GM12878 (cell line): ENCODE data around the gene SENP6. TPM values are rescaled to one million over a fixed set of nuclear protein-coding genes. Genes with fewer than 3 reads are reported as not detected.

Experiments
- ATAC-seq: fragments of 200-7000 bp; cut with Tn5 transposase; 3 replicates; pipeline ENCODE4 v1.9.1; 2020; ENCODE audit warnings: mild to moderate bottlenecking, moderate library complexity
- BruUV-seq: library from RNA; stranded (reverse); fragments of 400-500 nt; replicated peaks from 2 replicates; lab custom pipeline; 2021; lab: Mats Ljungman, UMichigan
- CTCF ChIA-PET: fragments of 300-600 bp; sonication (Branson Sonifier 250); formaldehyde crosslinking; extraction: SDS; loops from one replicate; lab custom pipeline; 2021; ENCODE audit warnings: inconsistent platforms; lab: Yijun Ruan, JAX
- POLR2A ChIA-PET: fragments of 350-600 bp; formaldehyde crosslinking; extraction: SDS; loops from one replicate; lab custom pipeline; 2021; ENCODE audit warnings: inconsistent platforms; lab: Charles Lee
- RAD21 ChIA-PET: fragments of 300-600 bp; sonication (Branson Sonifier 250); formaldehyde crosslinking; loops from one replicate; lab custom pipeline; 2023; ENCODE audit warnings: antibody characterized with exemption; ENCODE audit not compliant: unreplicated experiment; lab: Charles Lee
- SMC1A ChIA-PET: fragments of 300-600 bp; sonication (Branson Sonifier 250); formaldehyde crosslinking; loops from one replicate; lab custom pipeline; 2023; ENCODE audit not compliant: unreplicated experiment, uncharacterized antibody; lab: Charles Lee
- DNase-seq: peaks from one replicate; pipeline ENCODE4 v3.0.0-alpha.2; 2011; ENCODE audit warnings: low read depth, low spot score
- FAIRE-seq: peaks from 3 replicates; lab custom pipeline; 2011; peaks lifted over from hg19 to GRCh38; lab: Jason Lieb, UNC
- H2AFZ ChIP-seq: 2 replicates; pipeline ENCODE4 v1.6.0; 2011; ENCODE audit warnings: low read depth, low read length, control low read depth; ENCODE audit not compliant: control insufficient read depth
- H3K27ac ChIP-seq: 2 replicates; pipeline ENCODE4 v1.5.1; 2011; ENCODE audit warnings: control low read depth; ENCODE audit not compliant: control insufficient read depth, insufficient read depth
- H3K27me3 ChIP-seq, 2 experiments: replicated peaks in 1 of 2; 2 replicates each; pipeline versions ENCODE4 v1.6.0 to v1.6.1; 2011; ENCODE audit warnings: low read length in 1 of 2; ENCODE audit not compliant: control insufficient read depth in 2 of 2, insufficient read depth in 2 of 2
- H3K36me3 ChIP-seq, 2 experiments: 2 replicates each; pipeline ENCODE4 v1.5.1; 2011; ENCODE audit warnings: low read length in 1 of 2; ENCODE audit not compliant: control insufficient read depth in 2 of 2, insufficient read depth in 2 of 2
- H3K4me1 ChIP-seq: 2 replicates; pipeline ENCODE4 v1.6.1; 2011; ENCODE audit warnings: mild to moderate bottlenecking, low read length, moderate library complexity, mixed read lengths; ENCODE audit not compliant: control insufficient read depth, insufficient read depth
- H3K4me2 ChIP-seq: 2 replicates; pipeline ENCODE4 v1.6.0; 2011; ENCODE audit warnings: control low read depth; ENCODE audit not compliant: control insufficient read depth, insufficient read depth
- H3K4me3 ChIP-seq: fragments of 200-600 bp; sonication (generic); 2 replicates; pipeline ENCODE4 v1.5.1; 2016
- H3K79me2 ChIP-seq: 2 replicates; pipeline ENCODE4 v1.6.0; 2011; ENCODE audit warnings: low read length; ENCODE audit not compliant: control insufficient read depth, insufficient read depth
- H3K9ac ChIP-seq: 2 replicates; pipeline ENCODE4 v1.8.0; 2011; ENCODE audit warnings: low read length, control low read depth, mixed read lengths; ENCODE audit not compliant: control insufficient read depth, insufficient read depth
- H3K9me3 ChIP-seq: replicated peaks from 3 replicates; pipeline ENCODE4 v1.5.1; 2011; ENCODE audit warnings: mild to moderate bottlenecking, low read length; ENCODE audit not compliant: control insufficient read depth, insufficient read depth
- H4K20me1 ChIP-seq: 2 replicates; pipeline ENCODE4 v1.6.0; 2011; ENCODE audit not compliant: control insufficient read depth, insufficient read depth
- ATF7 ChIP-seq: fragments of 450-650 bp; IDR thresholded peaks from 2 replicates; pipeline ENCODE4 v1.6.1; 2016; ENCODE audit warnings: low read depth, mild to moderate bottlenecking
- CTCF ChIP-seq, 3 experiments: IDR thresholded peaks in 2 of 3; conservative IDR thresholded peaks in 1 of 3; 2 replicates each; pipeline ENCODE4 v1.5.1; 2011; ENCODE audit warnings: low read depth in 3 of 3, low read length in 3 of 3, mild to moderate bottlenecking in 3 of 3, control low read depth in 2 of 3, moderate library complexity in 2 of 3, inconsistent platforms in 1 of 3, mixed read lengths in 1 of 3; ENCODE audit not compliant: control insufficient read depth in 2 of 3, insufficient read depth in 1 of 3; ENCODE audit errors: extremely low read depth in 1 of 3
- FOXM1 ChIP-seq: IDR thresholded peaks from 2 replicates; pipeline ENCODE4 v1.6.1; 2012; ENCODE audit warnings: low read depth, mild to moderate bottlenecking, inconsistent platforms, low read length, moderate library complexity
- IKZF1 ChIP-seq: fragments of 450-650 bp; conservative IDR thresholded peaks from 2 replicates; pipeline ENCODE4 v1.6.1; 2017; ENCODE audit warnings: antibody characterized with exemption, mild to moderate bottlenecking
- MEF2B ChIP-seq: fragments of 450-650 bp; IDR thresholded peaks from 2 replicates; pipeline ENCODE4 v1.6.1; 2018; ENCODE audit warnings: mild to moderate bottlenecking, moderate library complexity; ENCODE audit not compliant: partially characterized antibody, poor library complexity, severe bottlenecking
- MTA2 ChIP-seq: fragments of 450-650 bp; IDR thresholded peaks from 2 replicates; pipeline ENCODE4 v1.6.1; 2016; ENCODE audit warnings: low read depth, mild to moderate bottlenecking, moderate library complexity
- POU2F2 ChIP-seq: IDR thresholded peaks from 3 replicates; pipeline ENCODE4 v1.6.1; 2011; ENCODE audit warnings: low read depth, mild to moderate bottlenecking, low read length, borderline replicate concordance
- RAD51 ChIP-seq: fragments of 450-650 bp; IDR thresholded peaks from 2 replicates; pipeline ENCODE4 v1.6.1; 2016; ENCODE audit warnings: moderate library complexity, mild to moderate bottlenecking, inconsistent platforms
- RELB ChIP-seq: fragments of 450-650 bp; IDR thresholded peaks from 2 replicates; pipeline ENCODE4 v1.6.1; 2017; ENCODE audit warnings: low read depth, mild to moderate bottlenecking, moderate library complexity
- SKIL ChIP-seq: fragments of 450-650 bp; IDR thresholded peaks from 2 replicates; pipeline ENCODE4 v1.6.1; 2017; ENCODE audit warnings: mild to moderate bottlenecking, low read depth, inconsistent platforms; ENCODE audit not compliant: poor library complexity, severe bottlenecking
- SP1 ChIP-seq: IDR thresholded peaks from one replicate; pipeline ENCODE4 v1.6.1; 2011; ENCODE audit warnings: low read depth, low read length
- SUZ12 ChIP-seq: fragments of 200-600 bp; sonication (generic); IDR thresholded peaks from one replicate; pipeline ENCODE4 v1.6.1; 2018; ENCODE audit warnings: antibody characterized with exemption, mild to moderate bottlenecking; ENCODE audit not compliant: unreplicated experiment
- TCF3 ChIP-seq: IDR thresholded peaks from 2 replicates; pipeline ENCODE4 v1.6.1; 2012; ENCODE audit warnings: low read depth, mild to moderate bottlenecking, low read length, borderline replicate concordance; ENCODE audit not compliant: insufficient read depth
- ZNF217 ChIP-seq: fragments of 450-650 bp; IDR thresholded peaks from 2 replicates; pipeline ENCODE4 v1.6.1; 2017; ENCODE audit warnings: antibody characterized with exemption, mild to moderate bottlenecking
- WGBS: methylation state at CpG from one replicate; pipeline ENCODE4 v1.1.6; 2016; ENCODE audit warnings: low lambda C conversion rate; ENCODE audit not compliant: insufficient replicate concordance, insufficient coverage; ENCODE audit errors: missing lambda C conversion rate; 5-methylcytosine and 5-hydroxymethylcytosine counted together
- in situ Hi-C: fragments of 300-500 bp; cut with MboI; formaldehyde crosslinking; loops from 9 replicates; pipeline ENCODE4 v1.14.3; 2018; ENCODE audit warnings: mixed read lengths
- intact Hi-C: fragments of 100-400 bp; cut with micrococcal nuclease; formaldehyde crosslinking; loops from one replicate; pipeline ENCODE4 v1.14.2; 2022; ENCODE audit not compliant: unreplicated experiment
- polyA plus RNA-seq, 11 experiments: library from polyadenylated mRNA; depleted of rRNA in 4 of 11; unstranded in 6 of 11; stranded (reverse) in 5 of 11; fragments of >200 nt; fragmentation: Nextera tagmentation in 4 of 11; fragmentation: Illumina TruSeq in 1 of 11; extraction: Ambion mirVana in 4 of 11; extraction: Trizol in 1 of 11; gene quantifications; 1 replicate in 1 of 11; 2 replicates in 10 of 11; pipeline versions ENCODE4 v1.2.1 to v1.2.3, GENCODE V29; 2011 to 2016; ENCODE audit warnings: inconsistent platforms in 2 of 11, missing spikeins in 2 of 11, low read depth in 1 of 11
- total RNA-seq, 4 experiments: library from RNA; depleted of rRNA in 3 of 4; stranded (reverse); fragments of >200 nt in 3 of 4; fragmentation: Illumina TruSeq in 1 of 4; extraction: Trizol in 1 of 4; gene quantifications; 2 replicates each; pipeline versions ENCODE4 v1.2.1 to v1.2.3, GENCODE V29; 2013 to 2021
- TF ChIP-seq, protein P1 (sequence below): fragments of 450-650 bp; IDR thresholded peaks from 2 replicates; pipeline ENCODE4 v1.6.1; 2016; ENCODE audit warnings: mild to moderate bottlenecking

The SENP6 gene
- total and polyA plus RNA-seq, 10 of the 15 experiments (the other 5 are each of a cell fraction or from before 2014, with no cell fraction given): 10.7 to 70.0 (median 42.3) TPM

GRCh38 chr6:75579951-75580350 lies 21.7 kb upstream of the SENP6 start:
- peak; percentile 59 for FAIRE-seq
- H3K9ac ChIP-seq: no peak overlapping the region
- H3K9me3 ChIP-seq: no peaks in the 10 kb centered on the region; the same call in 2 of the 3 replicates
- CTCF ChIA-PET: no interaction called here
- no peak overlapping the region for H3K27ac ChIP-seq
- no peak overlapping the region for H2AFZ ChIP-seq
- H3K4me1 ChIP-seq: no peaks in the 10 kb centered on the region
- ATAC-seq: peak; percentile 94
- no TSS peak for BruUV-seq
- H3K79me2 ChIP-seq: no peaks in the 10 kb centered on the region
- POLR2A ChIA-PET: no interaction called here
- no peak overlapping the region for H3K4me3 ChIP-seq
- in situ Hi-C loops: no loop called here
- SMC1A ChIA-PET: interaction anchor here (1.6 kb wide), 1 partner anchor 7 kb away, joined by 4 read pairs; no protein-coding TSS in a partner anchor
- H3K27me3 ChIP-seq: no peaks in the 10 kb centered on the region
- H4K20me1 ChIP-seq: no peaks in the 10 kb centered on the region
- intact Hi-C loops: no loop called here
- no peak for DNase-seq
- no peaks in the 10 kb centered on the region for H3K36me3 ChIP-seq
- 0 out of 2 replicates have a peak overlapping the region, but pooled peaks have one; percentile 8 for H3K4me2 ChIP-seq
- 20% methylated on average over 4 of the region's 4 CpGs for WGBS
- RAD21 ChIA-PET: no interaction called here
- TF ChIP-seq FOXM1 (0 out of 2 replicates have a peak, but pooled peaks have one; percentile 22), TCF3 (no peak), CTCF (IDR thresholded peaks at IDR 0.05 in 2 of 3, conservative IDR thresholded peaks at IDR 0.05 in 1 of 3; ENCODE audit: control insufficient read depth in 2 of 3, extremely low read depth in 1 of 3, insufficient read depth in 1 of 3, low read depth in 3 of 3, low read length in 3 of 3) (no peak), SKIL (peak; percentile 39), RAD51 (0 out of 2 replicates have a peak, but pooled peaks have one; percentile 34), POU2F2 (peak; percentile 43; the same call in 1 of the 3 replicates), MTA2 (peak; percentile 97), SUZ12 (no peak), SP1 (no peak), ZNF217 (peak; percentile 90), RELB (peak; percentile 64; the same call in 1 of the 2 replicates), IKZF1 (peak; percentile 45; the same call in 1 of the 2 replicates), MEF2B (peak; percentile 49), ATF7 (peak; percentile 76)
- TF ChIP-seq, protein P1, sequence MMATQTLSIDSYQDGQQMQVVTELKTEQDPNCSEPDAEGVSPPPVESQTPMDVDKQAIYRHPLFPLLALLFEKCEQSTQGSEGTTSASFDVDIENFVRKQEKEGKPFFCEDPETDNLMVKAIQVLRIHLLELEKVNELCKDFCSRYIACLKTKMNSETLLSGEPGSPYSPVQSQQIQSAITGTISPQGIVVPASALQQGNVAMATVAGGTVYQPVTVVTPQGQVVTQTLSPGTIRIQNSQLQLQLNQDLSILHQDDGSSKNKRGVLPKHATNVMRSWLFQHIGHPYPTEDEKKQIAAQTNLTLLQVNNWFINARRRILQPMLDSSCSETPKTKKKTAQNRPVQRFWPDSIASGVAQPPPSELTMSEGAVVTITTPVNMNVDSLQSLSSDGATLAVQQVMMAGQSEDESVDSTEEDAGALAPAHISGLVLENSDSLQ: peak; percentile 62
